GM12878 (cell line): ENCODE data around the gene ACTL10. TPM values are rescaled to one million over a fixed set of nuclear protein-coding genes. Genes with fewer than 3 reads are reported as not detected.

Source experiments
- ATAC-seq: fragments of 200-7000 bp; cut with Tn5 transposase; 3 replicates; pipeline ENCODE4 v1.9.1; 2020; ENCODE audit warnings: mild to moderate bottlenecking, moderate library complexity
- BruUV-seq: library from RNA; stranded (reverse); fragments of 400-500 nt; replicated peaks from 2 replicates; lab custom pipeline; 2021; lab: Mats Ljungman, UMichigan
- CTCF ChIA-PET: fragments of 300-600 bp; sonication (Branson Sonifier 250); formaldehyde crosslinking; extraction: SDS; loops from one replicate; lab custom pipeline; 2021; ENCODE audit warnings: inconsistent platforms; lab: Yijun Ruan, JAX
- POLR2A ChIA-PET: fragments of 350-600 bp; formaldehyde crosslinking; extraction: SDS; loops from one replicate; lab custom pipeline; 2021; ENCODE audit warnings: inconsistent platforms; lab: Charles Lee
- RAD21 ChIA-PET: fragments of 300-600 bp; sonication (Branson Sonifier 250); formaldehyde crosslinking; loops from one replicate; lab custom pipeline; 2023; ENCODE audit warnings: antibody characterized with exemption; ENCODE audit not compliant: unreplicated experiment; lab: Charles Lee
- SMC1A ChIA-PET: fragments of 300-600 bp; sonication (Branson Sonifier 250); formaldehyde crosslinking; loops from one replicate; lab custom pipeline; 2023; ENCODE audit not compliant: unreplicated experiment, uncharacterized antibody; lab: Charles Lee
- DNase-seq: peaks from one replicate; pipeline ENCODE4 v3.0.0-alpha.2; 2011; ENCODE audit warnings: low read depth, low spot score
- FAIRE-seq: peaks from 3 replicates; lab custom pipeline; 2011; peaks lifted over from hg19 to GRCh38; lab: Jason Lieb, UNC
- H2AFZ ChIP-seq: 2 replicates; pipeline ENCODE4 v1.6.0; 2011; ENCODE audit warnings: low read depth, low read length, control low read depth; ENCODE audit not compliant: control insufficient read depth
- H3K27ac ChIP-seq: 2 replicates; pipeline ENCODE4 v1.5.1; 2011; ENCODE audit warnings: control low read depth; ENCODE audit not compliant: control insufficient read depth, insufficient read depth
- H3K27me3 ChIP-seq, 2 experiments: replicated peaks in 1 of 2; 2 replicates each; pipeline versions ENCODE4 v1.6.0 to v1.6.1; 2011; ENCODE audit warnings: low read length in 1 of 2; ENCODE audit not compliant: control insufficient read depth in 2 of 2, insufficient read depth in 2 of 2
- H3K36me3 ChIP-seq, 2 experiments: 2 replicates each; pipeline ENCODE4 v1.5.1; 2011; ENCODE audit warnings: low read length in 1 of 2; ENCODE audit not compliant: control insufficient read depth in 2 of 2, insufficient read depth in 2 of 2
- H3K4me1 ChIP-seq: 2 replicates; pipeline ENCODE4 v1.6.1; 2011; ENCODE audit warnings: mild to moderate bottlenecking, low read length, moderate library complexity, mixed read lengths; ENCODE audit not compliant: control insufficient read depth, insufficient read depth
- H3K4me2 ChIP-seq: 2 replicates; pipeline ENCODE4 v1.6.0; 2011; ENCODE audit warnings: control low read depth; ENCODE audit not compliant: control insufficient read depth, insufficient read depth
- H3K4me3 ChIP-seq: fragments of 200-600 bp; sonication (generic); 2 replicates; pipeline ENCODE4 v1.5.1; 2016
- H3K79me2 ChIP-seq: 2 replicates; pipeline ENCODE4 v1.6.0; 2011; ENCODE audit warnings: low read length; ENCODE audit not compliant: control insufficient read depth, insufficient read depth
- H3K9ac ChIP-seq: 2 replicates; pipeline ENCODE4 v1.8.0; 2011; ENCODE audit warnings: low read length, control low read depth, mixed read lengths; ENCODE audit not compliant: control insufficient read depth, insufficient read depth
- H3K9me3 ChIP-seq: replicated peaks from 3 replicates; pipeline ENCODE4 v1.5.1; 2011; ENCODE audit warnings: mild to moderate bottlenecking, low read length; ENCODE audit not compliant: control insufficient read depth, insufficient read depth
- H4K20me1 ChIP-seq: 2 replicates; pipeline ENCODE4 v1.6.0; 2011; ENCODE audit not compliant: control insufficient read depth, insufficient read depth
- ATF2 ChIP-seq: IDR thresholded peaks from 2 replicates; pipeline ENCODE4 v1.6.1; 2012; ENCODE audit warnings: low read length, inconsistent platforms
- BCL3 ChIP-seq: IDR thresholded peaks from 2 replicates; pipeline ENCODE4 v1.6.1; 2011; ENCODE audit warnings: borderline replicate concordance, low read depth, mild to moderate bottlenecking, moderate library complexity, low read length; ENCODE audit not compliant: insufficient read depth, poor library complexity, severe bottlenecking
- CBX3 ChIP-seq: fragments of 200-600 bp; sonication (generic); IDR thresholded peaks from 2 replicates; pipeline ENCODE4 v1.6.1; 2016; ENCODE audit warnings: low read depth, borderline replicate concordance
- EZH2 ChIP-seq: IDR thresholded peaks from 2 replicates; pipeline ENCODE4 v1.6.1; 2012; ENCODE audit warnings: low read depth, mild to moderate bottlenecking, control low read depth, inconsistent platforms, low read length, borderline replicate concordance; ENCODE audit not compliant: control insufficient read depth
- NFYA ChIP-seq: IDR thresholded peaks from 2 replicates; pipeline ENCODE4 v1.6.1; 2011; ENCODE audit warnings: low read depth, mild to moderate bottlenecking, low read length, improper control_type of control experiment, borderline replicate concordance
- RB1 ChIP-seq: fragments of 450-650 bp; formaldehyde crosslinking; IDR thresholded peaks from 2 replicates; pipeline ENCODE4 v1.6.1; 2017; ENCODE audit warnings: mild to moderate bottlenecking, borderline replicate concordance
- WGBS: methylation state at CpG from one replicate; pipeline ENCODE4 v1.1.6; 2016; ENCODE audit warnings: low lambda C conversion rate; ENCODE audit not compliant: insufficient replicate concordance, insufficient coverage; ENCODE audit errors: missing lambda C conversion rate; 5-methylcytosine and 5-hydroxymethylcytosine counted together
- in situ Hi-C: fragments of 300-500 bp; cut with MboI; formaldehyde crosslinking; loops from 9 replicates; pipeline ENCODE4 v1.14.3; 2018; ENCODE audit warnings: mixed read lengths
- intact Hi-C: fragments of 100-400 bp; cut with micrococcal nuclease; formaldehyde crosslinking; loops from one replicate; pipeline ENCODE4 v1.14.2; 2022; ENCODE audit not compliant: unreplicated experiment
- polyA plus RNA-seq, 11 experiments: library from polyadenylated mRNA; depleted of rRNA in 4 of 11; unstranded in 6 of 11; stranded (reverse) in 5 of 11; fragments of >200 nt; fragmentation: Nextera tagmentation in 4 of 11; fragmentation: Illumina TruSeq in 1 of 11; extraction: Ambion mirVana in 4 of 11; extraction: Trizol in 1 of 11; gene quantifications; 1 replicate in 1 of 11; 2 replicates in 10 of 11; pipeline versions ENCODE4 v1.2.1 to v1.2.3, GENCODE V29; 2011 to 2016; ENCODE audit warnings: inconsistent platforms in 2 of 11, missing spikeins in 2 of 11, low read depth in 1 of 11
- total RNA-seq, 4 experiments: library from RNA; depleted of rRNA in 3 of 4; stranded (reverse); fragments of >200 nt in 3 of 4; fragmentation: Illumina TruSeq in 1 of 4; extraction: Trizol in 1 of 4; gene quantifications; 2 replicates each; pipeline versions ENCODE4 v1.2.1 to v1.2.3, GENCODE V29; 2013 to 2021

ACTL10 gene
- total and polyA plus RNA-seq, 10 of the 15 experiments (the other 5 are each of a cell fraction or from before 2014, with no cell fraction given): 0.12 to 5.0 (median 0.89) TPM

DNA sequence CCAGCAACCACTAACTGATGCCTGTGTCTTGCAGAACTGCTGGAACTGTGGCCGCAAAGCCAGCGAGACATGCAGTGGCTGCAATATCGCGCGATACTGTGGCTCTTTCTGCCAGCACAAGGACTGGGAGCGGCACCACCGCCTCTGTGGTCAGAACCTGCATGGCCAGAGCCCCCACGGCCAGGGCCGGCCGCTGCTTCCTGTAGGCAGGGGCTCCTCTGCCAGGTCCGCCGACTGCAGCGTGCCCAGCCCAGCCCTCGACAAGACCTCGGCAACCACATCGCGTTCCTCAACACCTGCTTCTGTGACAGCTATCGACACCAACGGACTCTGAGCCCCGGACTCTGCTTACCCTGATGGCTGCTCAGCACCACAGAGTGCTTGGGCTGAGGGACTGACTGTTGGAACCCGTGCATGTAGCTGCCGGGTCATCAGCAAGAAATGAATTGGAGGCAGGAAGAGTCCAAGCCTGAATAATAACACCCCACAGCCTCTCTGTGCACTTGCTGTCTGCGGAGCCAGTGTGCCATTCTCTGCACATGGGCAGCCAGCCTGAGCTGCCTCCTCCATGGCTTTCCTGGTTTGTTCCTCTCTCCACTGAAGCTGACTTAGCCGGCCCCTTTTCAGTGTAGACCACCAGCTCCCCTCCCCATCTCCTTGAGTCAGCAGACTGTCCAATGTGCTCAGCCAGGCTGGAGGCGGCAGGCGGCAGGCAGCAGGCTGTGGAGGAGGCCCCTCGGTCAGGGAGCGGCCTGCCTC, 22.3 kb upstream of the ACTL10 start:
- peaks cover 18% of the 10 kb centered on the region for H3K4me1 ChIP-seq
- no peak for ATAC-seq
- ChIA-PET RAD21 (interaction anchor here (0.6 kb wide), 1 partner anchor 44 kb away, joined by 4 read pairs; no protein-coding TSS in a partner anchor), SMC1A (no interaction called here), POLR2A (no interaction called here), CTCF (no interaction called here)
- DNase-seq: no peak
- H3K9me3 ChIP-seq: no peaks in the 10 kb centered on the region
- H3K36me3 ChIP-seq: peaks cover 4 to 5% of the 10 kb centered on the region in 2 experiments; a peak in 3 of 4 replicates
- H4K20me1 ChIP-seq: peaks cover 4% of the 10 kb centered on the region; the same call in 1 of the 2 replicates
- BruUV-seq: no TSS peak
- no peaks in the 10 kb centered on the region for H3K79me2 ChIP-seq
- intact Hi-C loops: no loop called here
- no peak overlapping the region for H3K27ac ChIP-seq
- no peak overlapping the region for H3K9ac ChIP-seq
- FAIRE-seq: no peak
- no peak overlapping the region for H3K4me3 ChIP-seq
- 92% methylated on average over 27 of the region's 28 CpGs for WGBS
- H3K4me2 ChIP-seq: no peak overlapping the region
- TF ChIP-seq EZH2 (no peak), ATF2 (no peak), CBX3 (no peak), BCL3 (no peak), NFYA (no peak), RB1 (no peak)
- H3K27me3 ChIP-seq: no peaks in the 10 kb centered on the region
- in situ Hi-C loops: no loop called here
- H2AFZ ChIP-seq: no peak overlapping the region
